HG03442 (cell line): ENCODE data around the gene MTA2.
"Not testable (repeated sequence)": the region's sequence is repeated elsewhere in the genome, so short reads cannot be mapped to it uniquely, and the experiment has no call there.

Experiments
- ATAC-seq: cut with Tn5 transposase; IDR thresholded peaks from one replicate; pipeline ENCODE4 v1.9.1; 2021; ENCODE audit warnings: mild to moderate bottlenecking, moderate library complexity; ENCODE audit not compliant: unreplicated experiment

MTA2 gene

GRCh38 chr11:62593434-62594044 is 8.1 kb downstream of the MTA2 start:
- no peak for ATAC-seq

- no peak for ATAC-seq
Measured at GRCh38 chr11:62592989-62593421, 8.7 kb downstream of the MTA2 start.

- peak; percentile 4 for ATAC-seq
Measured at GRCh38 chr11:62592146-62592815, 9.4 kb downstream of the MTA2 start.

- peak; percentile 75 for ATAC-seq
Measured at GRCh38 chr11:62591448-62592145, 10.1 kb downstream of the MTA2 start, which contains the start of gene TUT1. Gene TUT1, minus strand, starts transcription at chr11:62591523. Its CDS starts 38 bp downstream, at chr11:62591485.

GRCh38 chr11:62588966-62589637 is 12.6 kb downstream of the MTA2 start:
- ATAC-seq: no peak

- not testable (repeated sequence) for ATAC-seq
Measured at GRCh38 chr11:62585356-62585755, 16.3 kb downstream of the MTA2 start.

- ATAC-seq: not testable (repeated sequence)
Measured at GRCh38 chr11:62581735-62582134, 19.9 kb downstream of the MTA2 start.

GRCh38 chr11:62580959-62581715 is 20.5 kb downstream of the MTA2 start:
- no peak for ATAC-seq

- no peak for ATAC-seq
Measured at GRCh38 chr11:62579252-62579651, 22.4 kb downstream of the MTA2 start.

GRCh38 chr11:62578541-62578940 is 23.1 kb downstream of the MTA2 start:
- no peak for ATAC-seq

GRCh38 chr11:62577046-62577714 is 24.5 kb downstream of the MTA2 start:
- no peak for ATAC-seq

- no peak for ATAC-seq
Measured at GRCh38 chr11:62575837-62576236, 25.8 kb downstream of the MTA2 start.

- ATAC-seq: no peak
Measured at GRCh38 chr11:62575156-62575555, 26.5 kb downstream of the MTA2 start.

GRCh38 chr11:62574363-62575071 is 27.1 kb downstream of the MTA2 start:
- ATAC-seq: peak; percentile 10

- peak; percentile 85 for ATAC-seq
Measured at GRCh38 chr11:62573592-62574362, 27.9 kb downstream of the MTA2 start, which contains the start of gene EEF1G. Gene EEF1G, minus strand, starts transcription at chr11:62573891. Its CDS starts 49 bp downstream, at chr11:62573842.

- ATAC-seq: no peak
Measured at GRCh38 chr11:62573006-62573591, 28.6 kb downstream of the MTA2 start.

GRCh38 chr11:62572431-62572830 is 29.2 kb downstream of the MTA2 start:
- ATAC-seq: no peak

GRCh38 chr11:62571493-62571892 is 30.2 kb downstream of the MTA2 start:
- ATAC-seq: not testable (repeated sequence)
